ENCODE results near the gene SLC38A2.

SLC38A2 gene

GRCh38 chr12:46370380-46370734 is 2.2 kb downstream of the SLC38A2 start:
- H3K27me3 ChIP-seq (replicated peaks; ENCODE audit: control insufficient read depth, insufficient read depth, low read length), result no peaks in the 10 kb centered on the region
- no peak for TF ChIP-seq CTCF (IDR thresholded peaks at IDR 0.05; ENCODE audit: insufficient read depth, low read length, poor library complexity, severe bottlenecking)
- H3K4me3 ChIP-seq (replicated peaks; ENCODE audit: low read depth, low read length), result peak overlapping the region; percentile 96
- DNase-seq (ENCODE audit: extremely low read depth, insufficient read length), result no peak
- H3K36me3 ChIP-seq (ENCODE audit: control insufficient read depth, insufficient read depth, low read length), result peaks cover 6% of the 10 kb centered on the region

- no peak for DNase-seq (ENCODE audit: extremely low read depth, insufficient read length)
- no peak for TF ChIP-seq CTCF (IDR thresholded peaks at IDR 0.05; ENCODE audit: insufficient read depth, low read length, poor library complexity, severe bottlenecking)
- Histone ChIP-seq H3K27me3 (replicated peaks; ENCODE audit: control insufficient read depth, insufficient read depth, low read length) (no peaks in the 10 kb centered on the region), H3K36me3 (ENCODE audit: control insufficient read depth, insufficient read depth, low read length) (peaks cover 6% of the 10 kb centered on the region), H3K4me3 (replicated peaks; ENCODE audit: low read depth, low read length) (peak overlapping the region; percentile 96)
Measured at GRCh38 chr12:46369474-46370379, 2.8 kb downstream of the SLC38A2 start.

GRCh38 chr12:46369095-46369473 is 3.5 kb downstream of the SLC38A2 start:
- Histone ChIP-seq H3K4me3 (replicated peaks; ENCODE audit: low read depth, low read length) (peak overlapping the region; percentile 19; the same call in 1 of the 2 replicates), H3K36me3 (ENCODE audit: control insufficient read depth, insufficient read depth, low read length) (peaks cover 6% of the 10 kb centered on the region)
- no peak for DNase-seq (ENCODE audit: extremely low read depth, insufficient read length)

GRCh38 chr12:46368684-46369083 is 3.9 kb downstream of the SLC38A2 start:
- H3K27me3 ChIP-seq (replicated peaks; ENCODE audit: control insufficient read depth, insufficient read depth, low read length), result no peaks in the 10 kb centered on the region
- no peak overlapping the region for H3K4me3 ChIP-seq (replicated peaks; ENCODE audit: low read depth, low read length)
- TF ChIP-seq CTCF (IDR thresholded peaks at IDR 0.05; ENCODE audit: insufficient read depth, low read length, poor library complexity, severe bottlenecking), result no peak
- peaks cover 6% of the 10 kb centered on the region for H3K36me3 ChIP-seq (ENCODE audit: control insufficient read depth, insufficient read depth, low read length)
- no peak for DNase-seq (ENCODE audit: extremely low read depth, insufficient read length)

More at GRCh38 chr12:46369095-46369473, 3.5 kb downstream of the SLC38A2 start:
- H3K27me3 ChIP-seq (replicated peaks; ENCODE audit: control insufficient read depth, insufficient read depth, low read length), result no peaks in the 10 kb centered on the region
- TF ChIP-seq CTCF (IDR thresholded peaks at IDR 0.05; ENCODE audit: insufficient read depth, low read length, poor library complexity, severe bottlenecking), result no peak

- DNase-seq (ENCODE audit: extremely low read depth, insufficient read length), result no peak
Measured at GRCh38 chr12:46368138-46368537, 4.4 kb downstream of the SLC38A2 start.

More at GRCh38 chr12:46368138-46368537, 4.4 kb downstream of the SLC38A2 start:
- TF ChIP-seq CTCF (IDR thresholded peaks at IDR 0.05; ENCODE audit: insufficient read depth, low read length, poor library complexity, severe bottlenecking), result no peak
- Histone ChIP-seq H3K36me3 (ENCODE audit: control insufficient read depth, insufficient read depth, low read length) (peaks cover 6% of the 10 kb centered on the region), H3K27me3 (replicated peaks; ENCODE audit: control insufficient read depth, insufficient read depth, low read length) (no peaks in the 10 kb centered on the region), H3K4me3 (replicated peaks; ENCODE audit: low read depth, low read length) (no peak overlapping the region)
